Suprapubic skin (tissue), 4 donors: ENCODE data around the gene LRRN2. TPM values are rescaled to one million over a fixed set of nuclear protein-coding genes. Genes with fewer than 3 reads are reported as not detected.

Experiments
- DNase-seq, 2 donors: peaks; one replicate each; pipeline ENCODE4 v3.0.0-alpha.2; 2019; ENCODE audit warnings: low spot score in 2 of 2
- H3K27ac ChIP-seq: fragments of 200-600 bp; sonication (generic); one replicate; pipeline ENCODE4 v1.5.1; 2019
- H3K27me3 ChIP-seq: fragments of 200-600 bp; sonication (generic); one replicate; pipeline ENCODE4 v1.5.1; 2019
- H3K36me3 ChIP-seq: fragments of 200-600 bp; sonication (generic); one replicate; pipeline ENCODE4 v1.5.1; 2019
- H3K4me1 ChIP-seq: fragments of 200-600 bp; sonication (generic); one replicate; pipeline ENCODE4 v1.5.1; 2019
- H3K4me3 ChIP-seq: fragments of 200-600 bp; sonication (generic); one replicate; pipeline ENCODE4 v1.5.1; 2019; ENCODE audit warnings: mild to moderate bottlenecking
- H3K9me3 ChIP-seq: fragments of 200-600 bp; sonication (generic); one replicate; pipeline ENCODE4 v1.5.1; 2019
- EP300 ChIP-seq: sonication (generic); formaldehyde crosslinking; IDR thresholded peaks from one replicate; pipeline ENCODE4 v1.6.1; 2017; ENCODE audit warnings: antibody characterized with exemption
- POLR2A ChIP-seq, 2 donors: fragments of 450-650 bp; IDR thresholded peaks; one replicate each; pipeline ENCODE4 v1.6.1; 2017; ENCODE audit warnings: antibody characterized with exemption in 2 of 2, mild to moderate bottlenecking in 2 of 2, moderate library complexity in 2 of 2
- POLR2AphosphoS5 ChIP-seq, 3 donors: sonication (generic); formaldehyde crosslinking; IDR thresholded peaks; one replicate each; pipeline ENCODE4 v1.6.1; 2017; ENCODE audit warnings: antibody characterized with exemption in 3 of 3
- WGBS: methylation state at CpG from one replicate; pipeline ENCODE4 v1.1.5; 2018; 5-methylcytosine and 5-hydroxymethylcytosine counted together
- total RNA-seq, 4 donors: library from RNA; depleted of rRNA; stranded (reverse); fragments of >200 nt; gene quantifications; one replicate each; pipeline ENCODE4 v1.1.0, GENCODE V29; 2016
- TF ChIP-seq, protein P1 (sequence below), 2 donors: fragments of 200-600 bp in 1 of 2; fragments of 450-650 bp in 1 of 2; sonication (generic) in 1 of 2; IDR thresholded peaks; one replicate each; pipeline ENCODE4 v1.5.1; 2016 to 2019; ENCODE audit warnings: antibody characterized with exemption in 2 of 2, mild to moderate bottlenecking in 1 of 2, moderate library complexity in 1 of 2

Gene LRRN2
- total RNA-seq, 4 donors from 2014 or later: 0.19 to 0.85 (median 0.27) TPM

DNA sequence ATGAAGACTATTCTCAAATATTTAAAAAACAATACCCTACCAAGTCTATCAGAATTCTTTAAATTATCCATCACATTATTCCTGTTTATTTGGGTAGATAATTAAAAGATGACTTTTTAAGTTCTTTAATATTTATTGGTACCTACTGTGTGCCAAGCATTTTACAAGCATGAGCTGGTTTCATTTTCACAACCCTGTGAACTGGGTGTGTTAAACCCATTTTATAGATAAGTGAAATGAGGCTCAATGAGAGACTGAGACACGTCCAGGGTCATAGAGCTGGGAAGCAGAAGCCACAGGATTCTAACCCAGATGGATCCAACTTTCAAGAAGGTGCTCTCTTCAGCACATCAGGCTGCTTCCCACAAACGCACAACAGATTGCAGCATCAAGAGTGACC is 12.3 kb downstream of the LRRN2 start:
- WGBS: 78% methylated on average over 2 of the region's 2 CpGs
- Histone ChIP-seq H3K27me3 (peaks cover 19% of the 10 kb centered on the region), H3K4me1 (no peaks in the 10 kb centered on the region), H3K36me3 (no peaks in the 10 kb centered on the region), H3K9me3 (no peaks in the 10 kb centered on the region), H3K27ac (no peak overlapping the region), H3K4me3 (no peak overlapping the region)
- no peak for DNase-seq
- no peak for TF ChIP-seq POLR2A (IDR thresholded peaks at IDR 0.05)
- TF ChIP-seq, protein P1, sequence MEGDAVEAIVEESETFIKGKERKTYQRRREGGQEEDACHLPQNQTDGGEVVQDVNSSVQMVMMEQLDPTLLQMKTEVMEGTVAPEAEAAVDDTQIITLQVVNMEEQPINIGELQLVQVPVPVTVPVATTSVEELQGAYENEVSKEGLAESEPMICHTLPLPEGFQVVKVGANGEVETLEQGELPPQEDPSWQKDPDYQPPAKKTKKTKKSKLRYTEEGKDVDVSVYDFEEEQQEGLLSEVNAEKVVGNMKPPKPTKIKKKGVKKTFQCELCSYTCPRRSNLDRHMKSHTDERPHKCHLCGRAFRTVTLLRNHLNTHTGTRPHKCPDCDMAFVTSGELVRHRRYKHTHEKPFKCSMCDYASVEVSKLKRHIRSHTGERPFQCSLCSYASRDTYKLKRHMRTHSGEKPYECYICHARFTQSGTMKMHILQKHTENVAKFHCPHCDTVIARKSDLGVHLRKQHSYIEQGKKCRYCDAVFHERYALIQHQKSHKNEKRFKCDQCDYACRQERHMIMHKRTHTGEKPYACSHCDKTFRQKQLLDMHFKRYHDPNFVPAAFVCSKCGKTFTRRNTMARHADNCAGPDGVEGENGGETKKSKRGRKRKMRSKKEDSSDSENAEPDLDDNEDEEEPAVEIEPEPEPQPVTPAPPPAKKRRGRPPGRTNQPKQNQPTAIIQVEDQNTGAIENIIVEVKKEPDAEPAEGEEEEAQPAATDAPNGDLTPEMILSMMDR (IDR thresholded peaks at IDR 0.05): no peak
- TF ChIP-seq POLR2AphosphoS5 (IDR thresholded peaks at IDR 0.05): no peak
- TF ChIP-seq EP300: no peak

GRCh38 chr1:204672482-204673121 is 12.9 kb downstream of the LRRN2 start:
- H3K36me3 ChIP-seq: no peaks in the 10 kb centered on the region
- no peak for TF ChIP-seq EP300
- TF ChIP-seq, protein P1 (IDR thresholded peaks at IDR 0.05): no peak
- TF ChIP-seq POLR2A (IDR thresholded peaks at IDR 0.05): no peak
- TF ChIP-seq POLR2AphosphoS5 (IDR thresholded peaks at IDR 0.05): no peak
- WGBS: 79% methylated on average over 10 of the region's 10 CpGs
- no peaks in the 10 kb centered on the region for H3K4me1 ChIP-seq
- no peaks in the 10 kb centered on the region for H3K9me3 ChIP-seq
- H3K27ac ChIP-seq: no peak overlapping the region
- DNase-seq: no peak
- H3K4me3 ChIP-seq: no peak overlapping the region
- H3K27me3 ChIP-seq: peaks cover 16% of the 10 kb centered on the region

DNA sequence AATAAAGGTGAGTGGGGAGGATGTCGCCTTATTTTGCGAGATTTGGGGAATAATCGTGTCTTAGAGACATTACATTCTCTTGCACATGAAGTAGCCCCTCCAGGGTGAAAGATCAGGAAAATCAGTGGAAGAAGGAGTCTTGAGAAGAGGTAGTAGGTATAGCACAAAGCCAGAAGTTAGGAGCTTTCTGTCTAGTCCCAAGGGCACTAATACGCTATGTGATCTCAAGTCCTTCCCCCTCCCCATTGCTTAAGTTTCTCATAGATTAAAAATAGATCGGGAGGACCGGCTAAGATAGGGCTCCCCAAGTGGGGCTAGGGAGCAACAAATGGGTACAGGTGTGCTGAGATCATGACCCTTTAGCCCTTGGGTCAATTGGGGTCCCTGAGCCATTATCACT is 13.5 kb downstream of the LRRN2 start:
- H3K4me3 ChIP-seq: no peak overlapping the region
- no peak for DNase-seq
- H3K27me3 ChIP-seq: peaks cover 11% of the 10 kb centered on the region
- WGBS: 90% methylated on average over 6 of the region's 6 CpGs
- TF ChIP-seq, protein P1 (IDR thresholded peaks at IDR 0.05): no peak
- no peak for TF ChIP-seq EP300
- TF ChIP-seq POLR2A (IDR thresholded peaks at IDR 0.05): no peak
- TF ChIP-seq POLR2AphosphoS5 (IDR thresholded peaks at IDR 0.05): no peak
- H3K27ac ChIP-seq: no peak overlapping the region
- H3K9me3 ChIP-seq: no peaks in the 10 kb centered on the region
- no peaks in the 10 kb centered on the region for H3K36me3 ChIP-seq
- no peaks in the 10 kb centered on the region for H3K4me1 ChIP-seq

- Histone ChIP-seq H3K9me3 (no peaks in the 10 kb centered on the region), H3K27ac (no peak overlapping the region), H3K27me3 (peaks cover 10% of the 10 kb centered on the region)
These were observed 15.2 kb downstream of the LRRN2 start for GRCh38 chr1:204670152-204670927.

GRCh38 chr1:204669579-204669978 is 16.0 kb downstream of the LRRN2 start:
- TF ChIP-seq EP300 (no peak), POLR2AphosphoS5 (IDR thresholded peaks at IDR 0.05) (no peak), POLR2A (IDR thresholded peaks at IDR 0.05) (no peak)
- TF ChIP-seq, protein P1 (IDR thresholded peaks at IDR 0.05): no peak
- Histone ChIP-seq H3K27me3 (peaks cover 10% of the 10 kb centered on the region), H3K4me1 (no peaks in the 10 kb centered on the region), H3K4me3 (no peak overlapping the region), H3K27ac (no peak overlapping the region), H3K36me3 (no peaks in the 10 kb centered on the region), H3K9me3 (no peaks in the 10 kb centered on the region)
- DNase-seq: no peak
- 21% methylated on average over 1 of the region's 1 CpG for WGBS

More at GRCh38 chr1:204670152-204670927, 15.2 kb downstream of the LRRN2 start:
- H3K4me1 ChIP-seq: no peaks in the 10 kb centered on the region
- DNase-seq: no peak
- no peak for TF ChIP-seq POLR2A (IDR thresholded peaks at IDR 0.05)
- TF ChIP-seq EP300: no peak
- no peak for TF ChIP-seq POLR2AphosphoS5 (IDR thresholded peaks at IDR 0.05)
- H3K4me3 ChIP-seq: no peak overlapping the region
- WGBS: 63% methylated on average over 10 of the region's 10 CpGs
- H3K36me3 ChIP-seq: no peaks in the 10 kb centered on the region
